ENCODE results near the gene GOLGB1. TPM values are rescaled to one million over a fixed set of nuclear protein-coding genes. Genes with fewer than 3 reads are reported as not detected.

The GOLGB1 gene
- total and polyA plus RNA-seq, 10 of the 15 experiments (the other 5 are each of a cell fraction or from before 2014, with no cell fraction given), result 7.4 to 34.5 (median 21.8) TPM

DNA sequence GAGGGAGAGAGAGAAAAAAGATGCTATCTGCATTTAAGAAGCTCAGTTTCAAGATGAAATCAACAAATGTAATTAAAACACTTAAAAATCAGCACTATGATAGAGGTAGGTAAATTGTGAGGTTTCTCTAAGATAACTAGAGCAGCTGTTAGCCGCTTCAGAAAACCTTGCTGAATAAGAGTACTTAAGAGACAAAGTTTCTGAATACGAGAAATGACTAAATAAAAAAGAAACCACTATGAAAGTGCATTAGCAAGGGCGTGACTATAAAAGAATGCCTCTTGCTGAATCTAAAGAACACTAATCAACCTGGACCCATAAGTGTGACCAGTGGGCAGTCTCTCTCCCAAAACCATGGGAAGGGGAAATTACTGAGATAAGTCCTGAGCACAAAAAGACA, 43.5 kb upstream of the GOLGB1 start:
- POLR2A ChIA-PET, result interaction anchor here (0.8 to 1.4 kb wide), 3 partner anchors 8 to 15 kb away, joined by 3 to 9 read pairs (median 3); no protein-coding TSS in a partner anchor
- SMC1A ChIA-PET (ENCODE audit: uncharacterized antibody, unreplicated experiment), result interaction anchor here (0.8 to 6.9 kb wide), 8 partner anchors 10 to 43 kb away, joined by 3 to 72 read pairs (median 6); partner anchors contain the start of genes EAF2 and IQCB1
- TF ChIP-seq SIX5 (IDR thresholded peaks at IDR 0.05; ENCODE audit: low read depth, low read length, severe bottlenecking) (no peak), GATAD2B (conservative IDR thresholded peaks at IDR 0.05; ENCODE audit: low read depth) (no peak), ZNF384 (IDR thresholded peaks at IDR 0.05; ENCODE audit: borderline replicate concordance, low read depth, low read length) (0 out of 2 replicates have a peak, but pooled peaks have one; percentile 24), ZNF217 (IDR thresholded peaks at IDR 0.05) (0 out of 2 replicates have a peak, but pooled peaks have one; percentile 24), EP300 (IDR thresholded peaks at IDR 0.05; ENCODE audit: borderline replicate concordance in 1 of 2, control insufficient read depth in 1 of 2, low read depth in 2 of 2, low read length in 2 of 2) (0 out of 4 replicates have a peak, but pooled peaks of 1 of the 2 experiments have one; percentile 12), RAD51 (IDR thresholded peaks at IDR 0.05) (no peak)
- CTCF ChIA-PET, result interaction anchor here (0.6 to 2.4 kb wide), 7 partner anchors 9 to 507 kb away, joined by 3 to 16 read pairs (median 3); partner anchors contain the start of gene POLQ
- Histone ChIP-seq H3K27me3 (replicated peaks in 1 of 2; ENCODE audit: control insufficient read depth in 2 of 2, insufficient read depth in 2 of 2, low read length in 1 of 2) (no peaks in the 10 kb centered on the region), H3K36me3 (ENCODE audit: control insufficient read depth in 2 of 2, insufficient read depth in 2 of 2, low read length in 1 of 2) (peaks cover 0 to 11% of the 10 kb centered on the region in 2 experiments; a peak in 1 of 4 replicates), H3K27ac (ENCODE audit: control insufficient read depth, insufficient read depth) (peak overlapping the region; percentile 66), H3K79me2 (ENCODE audit: control insufficient read depth, insufficient read depth, low read length) (no peaks in the 10 kb centered on the region; the same call in 1 of the 2 replicates), H3K4me3 (peak overlapping the region; percentile 42), H3K4me1 (ENCODE audit: control insufficient read depth, insufficient read depth, low read length) (peaks cover 29% of the 10 kb centered on the region), H3K9ac (ENCODE audit: control insufficient read depth, insufficient read depth, low read length) (peak overlapping the region; percentile 53), H3K4me2 (ENCODE audit: control insufficient read depth, insufficient read depth) (peak overlapping the region; percentile 82), H4K20me1 (ENCODE audit: control insufficient read depth, insufficient read depth) (no peaks in the 10 kb centered on the region), H3K9me3 (replicated peaks; ENCODE audit: control insufficient read depth, insufficient read depth, low read length) (no peaks in the 10 kb centered on the region), H2AFZ (ENCODE audit: control insufficient read depth, low read depth, low read length) (no peak overlapping the region)
- peak; percentile 68 for FAIRE-seq
- no TSS peak for BruUV-seq (replicated peaks)
- peak; percentile 69 for ATAC-seq
- intact Hi-C loops (cut with micrococcal nuclease; ENCODE audit: unreplicated experiment), result no loop called here
- RAD21 ChIA-PET (ENCODE audit: unreplicated experiment), result interaction anchor here (0.6 to 5.6 kb wide), 8 partner anchors 9 to 229 kb away, joined by 3 to 51 read pairs (median 6); no protein-coding TSS in a partner anchor
- no peak for DNase-seq (ENCODE audit: low read depth, low spot score)
- in situ Hi-C loops (cut with MboI), result no loop called here
- 2% methylated on average over 3 of the region's 3 CpGs for WGBS (ENCODE audit: insufficient coverage, insufficient replicate concordance, low lambda C conversion rate, missing lambda C conversion rate)

DNA sequence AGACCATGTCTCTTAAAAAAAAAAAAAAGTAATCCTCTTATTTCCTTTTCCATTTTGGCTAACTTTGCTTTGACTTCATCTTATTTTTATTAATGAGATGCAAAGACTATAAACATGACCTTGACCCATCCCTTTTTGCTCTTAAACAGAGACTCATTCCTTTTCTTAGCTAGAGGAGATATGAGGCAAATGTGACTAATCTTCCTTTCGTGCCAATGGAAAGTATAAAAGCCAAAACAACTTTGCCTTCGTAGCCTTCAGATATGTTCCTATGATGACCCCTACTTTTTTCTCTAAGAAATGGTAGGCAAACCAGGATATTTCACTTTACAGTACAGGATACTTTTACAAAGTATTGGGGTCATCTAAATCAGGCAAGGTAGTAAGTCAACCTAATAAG, 36.9 kb upstream of the GOLGB1 start:
- H2AFZ ChIP-seq (ENCODE audit: control insufficient read depth, low read depth, low read length), result no peak overlapping the region
- peaks cover 0 to 9% of the 10 kb centered on the region in 2 experiments; a peak in 3 of 4 replicates for H3K36me3 ChIP-seq (ENCODE audit: control insufficient read depth in 2 of 2, insufficient read depth in 2 of 2, low read length in 1 of 2)
- H3K79me2 ChIP-seq (ENCODE audit: control insufficient read depth, insufficient read depth, low read length), result no peaks in the 10 kb centered on the region
- FAIRE-seq, result no peak
- ChIA-PET RAD21 (ENCODE audit: unreplicated experiment) (no interaction called here), POLR2A (interaction anchor here (0.9 to 1.2 kb wide), 2 partner anchors 9 to 50 kb away, joined by 3 to 4 read pairs; no protein-coding TSS in a partner anchor), SMC1A (ENCODE audit: uncharacterized antibody, unreplicated experiment) (interaction anchor here (0.8 kb wide), 1 partner anchor 174 kb away, joined by 3 read pairs; no protein-coding TSS in a partner anchor), CTCF (interaction anchor here (0.6 kb wide), 1 partner anchor 81 kb away, joined by 3 read pairs; no protein-coding TSS in a partner anchor)
- ATAC-seq, result no peak
- no peak overlapping the region for H3K9ac ChIP-seq (ENCODE audit: control insufficient read depth, insufficient read depth, low read length)
- no peaks in the 10 kb centered on the region for H3K4me1 ChIP-seq (ENCODE audit: control insufficient read depth, insufficient read depth, low read length)
- no peak for DNase-seq (ENCODE audit: low read depth, low spot score)
- intact Hi-C loops (cut with micrococcal nuclease; ENCODE audit: unreplicated experiment) (no loop called here), in situ Hi-C loops (cut with MboI) (no loop called here)
- 75% methylated on average over 2 of the region's 2 CpGs for WGBS (ENCODE audit: insufficient coverage, insufficient replicate concordance, low lambda C conversion rate, missing lambda C conversion rate)
- H4K20me1 ChIP-seq (ENCODE audit: control insufficient read depth, insufficient read depth), result no peaks in the 10 kb centered on the region
- H3K9me3 ChIP-seq (replicated peaks; ENCODE audit: control insufficient read depth, insufficient read depth, low read length), result no peaks in the 10 kb centered on the region
- no peak overlapping the region for H3K27ac ChIP-seq (ENCODE audit: control insufficient read depth, insufficient read depth)
- no peaks in the 10 kb centered on the region for H3K27me3 ChIP-seq (replicated peaks in 1 of 2; ENCODE audit: control insufficient read depth in 2 of 2, insufficient read depth in 2 of 2, low read length in 1 of 2)
- no peak overlapping the region for H3K4me3 ChIP-seq
- BruUV-seq (replicated peaks), result no TSS peak
- H3K4me2 ChIP-seq (ENCODE audit: control insufficient read depth, insufficient read depth), result no peak overlapping the region
- TF ChIP-seq, protein P1, sequence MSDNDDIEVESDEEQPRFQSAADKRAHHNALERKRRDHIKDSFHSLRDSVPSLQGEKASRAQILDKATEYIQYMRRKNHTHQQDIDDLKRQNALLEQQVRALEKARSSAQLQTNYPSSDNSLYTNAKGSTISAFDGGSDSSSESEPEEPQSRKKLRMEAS (IDR thresholded peaks at IDR 0.05; ENCODE audit: low read depth, low read length), result no peak
- TF ChIP-seq, protein P2, sequence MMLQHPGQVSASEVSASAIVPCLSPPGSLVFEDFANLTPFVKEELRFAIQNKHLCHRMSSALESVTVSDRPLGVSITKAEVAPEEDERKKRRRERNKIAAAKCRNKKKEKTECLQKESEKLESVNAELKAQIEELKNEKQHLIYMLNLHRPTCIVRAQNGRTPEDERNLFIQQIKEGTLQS (IDR thresholded peaks at IDR 0.05; ENCODE audit: borderline replicate concordance, extremely low read depth, low read depth, low read length), result no peak
- TF ChIP-seq, protein P3, sequence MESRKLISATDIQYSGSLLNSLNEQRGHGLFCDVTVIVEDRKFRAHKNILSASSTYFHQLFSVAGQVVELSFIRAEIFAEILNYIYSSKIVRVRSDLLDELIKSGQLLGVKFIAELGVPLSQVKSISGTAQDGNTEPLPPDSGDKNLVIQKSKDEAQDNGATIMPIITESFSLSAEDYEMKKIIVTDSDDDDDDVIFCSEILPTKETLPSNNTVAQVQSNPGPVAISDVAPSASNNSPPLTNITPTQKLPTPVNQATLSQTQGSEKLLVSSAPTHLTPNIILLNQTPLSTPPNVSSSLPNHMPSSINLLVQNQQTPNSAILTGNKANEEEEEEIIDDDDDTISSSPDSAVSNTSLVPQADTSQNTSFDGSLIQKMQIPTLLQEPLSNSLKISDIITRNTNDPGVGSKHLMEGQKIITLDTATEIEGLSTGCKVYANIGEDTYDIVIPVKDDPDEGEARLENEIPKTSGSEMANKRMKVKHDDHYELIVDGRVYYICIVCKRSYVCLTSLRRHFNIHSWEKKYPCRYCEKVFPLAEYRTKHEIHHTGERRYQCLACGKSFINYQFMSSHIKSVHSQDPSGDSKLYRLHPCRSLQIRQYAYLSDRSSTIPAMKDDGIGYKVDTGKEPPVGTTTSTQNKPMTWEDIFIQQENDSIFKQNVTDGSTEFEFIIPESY (IDR thresholded peaks at IDR 0.05), result no peak
- TF ChIP-seq, protein P4, sequence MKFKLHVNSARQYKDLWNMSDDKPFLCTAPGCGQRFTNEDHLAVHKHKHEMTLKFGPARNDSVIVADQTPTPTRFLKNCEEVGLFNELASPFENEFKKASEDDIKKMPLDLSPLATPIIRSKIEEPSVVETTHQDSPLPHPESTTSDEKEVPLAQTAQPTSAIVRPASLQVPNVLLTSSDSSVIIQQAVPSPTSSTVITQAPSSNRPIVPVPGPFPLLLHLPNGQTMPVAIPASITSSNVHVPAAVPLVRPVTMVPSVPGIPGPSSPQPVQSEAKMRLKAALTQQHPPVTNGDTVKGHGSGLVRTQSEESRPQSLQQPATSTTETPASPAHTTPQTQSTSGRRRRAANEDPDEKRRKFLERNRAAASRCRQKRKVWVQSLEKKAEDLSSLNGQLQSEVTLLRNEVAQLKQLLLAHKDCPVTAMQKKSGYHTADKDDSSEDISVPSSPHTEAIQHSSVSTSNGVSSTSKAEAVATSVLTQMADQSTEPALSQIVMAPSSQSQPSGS (IDR thresholded peaks at IDR 0.05; ENCODE audit: low read length), result no peak

All from GM12878 (cell line).